ENCODE data around the gene CDH22. TPM values are rescaled to one million over a fixed set of nuclear protein-coding genes. Genes with fewer than 3 reads are reported as not detected.

The CDH22 gene
- total RNA-seq, 6 experiments from 2014 or later = not detected

GRCh38 chr20:46191168-46191540 lies 117.1 kb downstream of the CDH22 start:
- WGBS (ENCODE audit: insufficient coverage, low coverage, low lambda C conversion rate, missing lambda C conversion rate) = 33% methylated on average over 1 of the region's 4 CpGs
- Histone ChIP-seq H3K4me1 (no peaks in the 10 kb centered on the region), H3K9me3 (no peaks in the 10 kb centered on the region), H3K27me3 (no peaks in the 10 kb centered on the region), H3K4me3 (no peak overlapping the region), H3K27ac (no peak overlapping the region), H3K36me3 (no peaks in the 10 kb centered on the region)
- intact Hi-C loops (cut with DNase I) = no loop called here
- TF ChIP-seq CTCF (IDR thresholded peaks at IDR 0.05) (no peak), POLR2A (IDR thresholded peaks at IDR 0.05) (no peak)
- DNase-seq (no peak), ATAC-seq (no peak)

GRCh38 chr20:46190478-46191167 lies 117.7 kb downstream of the CDH22 start:
- intact Hi-C loops (cut with DNase I) = no loop called here
- Histone ChIP-seq H3K27ac (no peak overlapping the region), H3K27me3 (no peaks in the 10 kb centered on the region), H3K4me3 (no peak overlapping the region), H3K4me1 (no peaks in the 10 kb centered on the region), H3K9me3 (no peaks in the 10 kb centered on the region), H3K36me3 (no peaks in the 10 kb centered on the region)
- 40% methylated on average over 7 of the region's 9 CpGs for WGBS (ENCODE audit: insufficient coverage, low coverage, low lambda C conversion rate, missing lambda C conversion rate)
- no peak for DNase-seq
- TF ChIP-seq POLR2A (IDR thresholded peaks at IDR 0.05) (no peak), CTCF (IDR thresholded peaks at IDR 0.05) (no peak)
- ATAC-seq = no peak

- 21% methylated on average over 13 of the region's 18 CpGs for WGBS (ENCODE audit: insufficient coverage, low coverage, low lambda C conversion rate, missing lambda C conversion rate)
- Histone ChIP-seq H3K4me1 (no peaks in the 10 kb centered on the region), H3K4me3 (no peak overlapping the region), H3K27me3 (no peaks in the 10 kb centered on the region), H3K27ac (no peak overlapping the region), H3K36me3 (no peaks in the 10 kb centered on the region), H3K9me3 (no peaks in the 10 kb centered on the region)
- no peak for ATAC-seq
- DNase-seq = no peak
- no peak for TF ChIP-seq CTCF (IDR thresholded peaks at IDR 0.05)
- TF ChIP-seq POLR2A (IDR thresholded peaks at IDR 0.05) = no peak
- intact Hi-C loops (cut with DNase I) = no loop called here
Measured at GRCh38 chr20:46188866-46189541, 119.3 kb downstream of the CDH22 start.

- no peak overlapping the region for H3K27ac ChIP-seq
- H3K27me3 ChIP-seq = no peaks in the 10 kb centered on the region
- H3K4me1 ChIP-seq = no peaks in the 10 kb centered on the region
- DNase-seq = no peak
- no peaks in the 10 kb centered on the region for H3K36me3 ChIP-seq
- no peaks in the 10 kb centered on the region for H3K9me3 ChIP-seq
- intact Hi-C loops (cut with DNase I) = no loop called here
- TF ChIP-seq POLR2A (IDR thresholded peaks at IDR 0.05) (no peak), CTCF (IDR thresholded peaks at IDR 0.05) (no peak)
- 85% methylated on average over 3 of the region's 5 CpGs for WGBS (ENCODE audit: insufficient coverage, low coverage, low lambda C conversion rate, missing lambda C conversion rate)
- ATAC-seq = no peak
- no peak overlapping the region for H3K4me3 ChIP-seq
Measured at GRCh38 chr20:46186210-46186609, 122.1 kb downstream of the CDH22 start.

Measured in right lobe of liver (tissue), 6 donors.